Adrenal gland (tissue), 5 donors: Measurements from ENCODE around the gene TULP4.

Experiments used
- POLR2A ChIP-seq, 2 donors: fragments of 450-650 bp; IDR thresholded peaks; one replicate each; pipeline ENCODE4 v1.6.1; 2017; ENCODE audit warnings: antibody characterized with exemption in 2 of 2, mild to moderate bottlenecking in 2 of 2, moderate library complexity in 1 of 2
- TF ChIP-seq, protein P1 (sequence below), 6 experiments: fragments of 450-650 bp in 4 of 6; fragments of 200-600 bp in 2 of 6; sonication (generic) in 1 of 6; IDR thresholded peaks; 1 replicate in 5 of 6; 2 replicates in 1 of 6; pipeline versions ENCODE4 v1.5.1 to v1.8.0; 2016 to 2021; ENCODE audit warnings: antibody characterized with exemption in 6 of 6, mild to moderate bottlenecking in 2 of 6, moderate library complexity in 1 of 6
- donor health status: DM: no; HTN: no; CAD: no.

DNA sequence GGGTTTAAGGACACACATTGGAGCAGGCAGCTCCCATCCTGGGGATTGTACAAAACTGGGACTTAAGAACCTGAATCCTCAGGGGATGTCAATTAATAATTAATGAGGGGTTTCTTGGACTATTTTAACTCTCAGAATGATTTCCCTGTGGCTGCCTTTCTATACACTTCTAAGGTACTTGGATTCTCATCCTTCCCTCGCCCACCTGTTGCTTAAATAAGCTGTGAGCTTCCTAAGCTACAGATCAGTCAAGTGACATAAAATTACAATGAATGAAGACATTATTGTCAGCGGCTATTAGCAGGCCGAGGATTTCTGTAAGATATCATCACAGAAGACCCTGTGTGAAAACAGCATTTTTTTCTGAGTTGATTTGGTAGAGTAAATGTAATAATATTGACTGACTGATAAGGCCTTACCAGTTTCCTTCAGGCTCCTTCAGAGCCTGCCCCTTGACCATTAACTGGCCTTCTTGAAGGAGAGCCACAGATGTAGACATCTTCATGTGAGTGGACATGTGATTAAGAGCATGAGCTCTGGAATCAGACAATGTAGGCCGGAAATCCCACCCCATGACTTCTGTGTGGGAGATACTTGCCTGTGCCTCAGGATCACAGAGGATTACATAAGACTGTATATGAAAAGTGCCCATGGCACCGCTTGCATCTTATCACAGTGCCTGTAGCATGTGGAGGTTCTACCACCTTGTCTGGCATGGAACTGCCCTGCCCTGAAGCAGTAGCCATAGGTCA lies 101.7 kb downstream of the TULP4 start:
- TF ChIP-seq, protein P1, sequence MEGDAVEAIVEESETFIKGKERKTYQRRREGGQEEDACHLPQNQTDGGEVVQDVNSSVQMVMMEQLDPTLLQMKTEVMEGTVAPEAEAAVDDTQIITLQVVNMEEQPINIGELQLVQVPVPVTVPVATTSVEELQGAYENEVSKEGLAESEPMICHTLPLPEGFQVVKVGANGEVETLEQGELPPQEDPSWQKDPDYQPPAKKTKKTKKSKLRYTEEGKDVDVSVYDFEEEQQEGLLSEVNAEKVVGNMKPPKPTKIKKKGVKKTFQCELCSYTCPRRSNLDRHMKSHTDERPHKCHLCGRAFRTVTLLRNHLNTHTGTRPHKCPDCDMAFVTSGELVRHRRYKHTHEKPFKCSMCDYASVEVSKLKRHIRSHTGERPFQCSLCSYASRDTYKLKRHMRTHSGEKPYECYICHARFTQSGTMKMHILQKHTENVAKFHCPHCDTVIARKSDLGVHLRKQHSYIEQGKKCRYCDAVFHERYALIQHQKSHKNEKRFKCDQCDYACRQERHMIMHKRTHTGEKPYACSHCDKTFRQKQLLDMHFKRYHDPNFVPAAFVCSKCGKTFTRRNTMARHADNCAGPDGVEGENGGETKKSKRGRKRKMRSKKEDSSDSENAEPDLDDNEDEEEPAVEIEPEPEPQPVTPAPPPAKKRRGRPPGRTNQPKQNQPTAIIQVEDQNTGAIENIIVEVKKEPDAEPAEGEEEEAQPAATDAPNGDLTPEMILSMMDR (IDR thresholded peaks at IDR 0.05), result no peak
- TF ChIP-seq POLR2A (IDR thresholded peaks at IDR 0.05), result no peak
